A549 (cell line): ENCODE data around the gene SHROOM1.

Experiments
- EHMT2 ChIP-seq: fragments of 200-600 bp; sonication (generic); IDR thresholded peaks from 2 replicates; pipeline ENCODE4 v1.6.1; 2016; ENCODE audit warnings: antibody characterized with exemption, low read depth, mild to moderate bottlenecking, moderate library complexity
- KDM5A ChIP-seq: fragments of 200-600 bp; sonication (generic); IDR thresholded peaks from 2 replicates; pipeline ENCODE4 v1.6.1; 2016; ENCODE audit warnings: antibody characterized with exemption, mild to moderate bottlenecking
- MAFK ChIP-seq: fragments of 450-650 bp; IDR thresholded peaks from 2 replicates; pipeline ENCODE4 v1.6.1; 2014; ENCODE audit not compliant: partially characterized antibody
- POLR2A ChIP-seq: IDR thresholded peaks from 2 replicates; pipeline ENCODE4 v1.6.1; 2012; ENCODE audit warnings: mild to moderate bottlenecking, low read length
- RAD21 ChIP-seq, 2 experiments: fragments of >200 bp in 1 of 2; sonication (Bioruptor Twin) in 1 of 2; formaldehyde crosslinking in 1 of 2; IDR thresholded peaks in 1 of 2; conservative IDR thresholded peaks in 1 of 2; 2 replicates in 1 of 2; 3 replicates in 1 of 2; pipeline ENCODE4 v1.6.1; 2012 to 2018; ENCODE audit warnings: inconsistent platforms in 1 of 2
- TF ChIP-seq, protein P1 (sequence below): fragments of >200 bp; sonication (Bioruptor Twin); formaldehyde crosslinking; IDR thresholded peaks from 3 replicates; pipeline ENCODE4 v1.5.1; 2016

DNA sequence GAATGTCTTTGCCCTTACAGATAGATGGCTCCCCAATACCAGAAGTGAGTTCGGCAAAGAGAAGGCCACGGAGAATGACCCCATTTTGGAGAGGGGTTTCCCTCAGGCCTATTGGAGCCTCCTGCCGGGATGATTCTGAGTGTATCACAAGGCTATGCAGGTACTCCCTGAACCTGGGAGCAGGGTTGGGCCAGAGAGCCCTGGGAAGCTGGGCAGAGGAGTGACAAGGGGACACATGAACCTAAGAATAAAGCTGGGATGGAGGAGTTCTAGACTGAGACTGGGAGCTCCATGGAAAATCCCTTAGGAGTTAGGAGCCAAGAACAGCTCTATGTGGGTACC lies 43.5 kb upstream of the SHROOM1 start:
- TF ChIP-seq KDM5A (no peak), RAD21 (conservative IDR thresholded peaks at IDR 0.05 in 1 of 2, IDR thresholded peaks at IDR 0.05 in 1 of 2) (no peak), EHMT2 (no peak), POLR2A (no peak), MAFK (no peak)
- TF ChIP-seq, protein P1, sequence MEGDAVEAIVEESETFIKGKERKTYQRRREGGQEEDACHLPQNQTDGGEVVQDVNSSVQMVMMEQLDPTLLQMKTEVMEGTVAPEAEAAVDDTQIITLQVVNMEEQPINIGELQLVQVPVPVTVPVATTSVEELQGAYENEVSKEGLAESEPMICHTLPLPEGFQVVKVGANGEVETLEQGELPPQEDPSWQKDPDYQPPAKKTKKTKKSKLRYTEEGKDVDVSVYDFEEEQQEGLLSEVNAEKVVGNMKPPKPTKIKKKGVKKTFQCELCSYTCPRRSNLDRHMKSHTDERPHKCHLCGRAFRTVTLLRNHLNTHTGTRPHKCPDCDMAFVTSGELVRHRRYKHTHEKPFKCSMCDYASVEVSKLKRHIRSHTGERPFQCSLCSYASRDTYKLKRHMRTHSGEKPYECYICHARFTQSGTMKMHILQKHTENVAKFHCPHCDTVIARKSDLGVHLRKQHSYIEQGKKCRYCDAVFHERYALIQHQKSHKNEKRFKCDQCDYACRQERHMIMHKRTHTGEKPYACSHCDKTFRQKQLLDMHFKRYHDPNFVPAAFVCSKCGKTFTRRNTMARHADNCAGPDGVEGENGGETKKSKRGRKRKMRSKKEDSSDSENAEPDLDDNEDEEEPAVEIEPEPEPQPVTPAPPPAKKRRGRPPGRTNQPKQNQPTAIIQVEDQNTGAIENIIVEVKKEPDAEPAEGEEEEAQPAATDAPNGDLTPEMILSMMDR = no peak
